ENCODE measurements around the gene SPEF2.

- TF ChIP-seq CTCF (conservative IDR thresholded peaks at IDR 0.05) (no peak), EZH2 (IDR thresholded peaks at IDR 0.05; ENCODE audit: low read depth) (no peak)
These were observed 199.3 kb downstream of the SPEF2 start for GRCh38 chr5:35816881-35817521.
